ENCODE results near the gene STK40.

The STK40 gene

DNA sequence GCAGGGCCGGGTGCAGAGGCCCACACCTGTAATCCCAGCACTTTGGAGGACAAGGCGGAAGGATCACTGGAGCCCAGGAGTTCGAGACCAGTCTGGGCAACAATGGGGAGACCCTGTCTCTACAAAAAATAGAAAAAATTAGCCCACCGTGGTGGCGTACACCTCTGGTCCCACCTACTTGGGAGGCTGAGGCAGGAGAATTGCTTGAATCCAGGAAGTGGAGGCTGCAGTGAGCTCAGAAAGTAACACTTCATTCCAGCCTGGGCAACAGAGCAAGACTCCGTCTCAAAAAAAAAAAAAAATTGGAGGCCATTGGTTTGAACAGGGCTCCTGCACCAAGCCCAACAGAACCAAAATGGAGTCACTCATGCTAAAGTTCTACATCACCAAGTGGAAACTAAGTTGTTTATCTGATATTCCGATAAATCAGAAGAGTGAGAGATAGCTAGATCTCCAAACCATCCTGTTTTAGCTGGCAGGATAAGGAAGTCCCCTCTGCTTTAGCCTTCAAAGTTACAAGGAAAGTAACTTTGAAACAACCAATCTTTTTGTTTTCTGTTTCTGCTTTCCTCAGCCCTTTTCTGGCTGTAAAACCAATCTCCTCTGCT lies 12.8 kb upstream of the STK40 start:
- no peak for DNase-seq (ENCODE audit: low spot score)

DNA sequence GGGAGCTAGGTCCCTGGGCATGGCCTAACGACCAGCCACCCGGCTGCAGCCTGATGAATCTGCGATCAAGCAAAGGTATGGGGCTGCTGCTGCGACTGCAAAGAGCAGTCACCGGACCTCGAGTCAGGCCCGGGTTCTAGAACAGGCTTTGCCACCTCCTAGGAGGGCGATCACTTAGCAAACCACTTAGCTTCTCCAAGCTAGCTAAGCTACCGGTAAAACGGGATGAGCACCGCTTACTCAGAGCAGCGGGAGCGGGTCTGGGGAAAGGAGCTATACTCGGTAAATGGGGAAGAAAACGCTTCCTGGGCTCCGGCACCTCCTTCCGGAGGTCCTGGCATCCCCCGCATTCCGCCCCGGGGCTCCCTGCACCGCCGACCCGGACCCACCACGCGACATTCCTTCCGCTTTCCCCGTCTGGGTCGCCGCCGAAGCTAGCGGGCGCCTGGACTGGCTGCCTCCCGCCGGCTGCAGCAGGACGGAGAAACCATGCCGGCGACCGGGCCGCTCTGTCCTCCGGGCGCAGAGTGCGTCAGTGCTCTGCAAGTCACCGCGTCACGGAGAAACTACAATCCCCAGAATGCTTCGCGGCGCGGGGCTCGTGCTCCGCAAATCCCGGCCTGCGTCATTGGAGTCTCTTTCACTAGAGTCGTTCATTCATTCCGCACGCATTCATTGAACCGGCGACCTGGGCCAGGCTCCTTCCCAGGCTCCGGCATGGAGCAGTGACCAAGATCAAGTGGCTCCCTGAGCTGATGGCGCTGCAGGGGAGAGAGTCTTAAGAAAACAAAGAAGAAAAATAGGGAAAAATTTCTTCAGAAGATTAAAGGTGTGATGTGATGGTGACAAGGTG lies 11.9 kb upstream of the STK40 start, which contains the start of gene LSM10:
LSM10 (minus strand) TSS at position 531 of the 853 bp plus-strand sequence. CDS start 3,779 bp downstream, outside the sequence.
- peak; percentile 94 for DNase-seq (ENCODE audit: low spot score)

DNA sequence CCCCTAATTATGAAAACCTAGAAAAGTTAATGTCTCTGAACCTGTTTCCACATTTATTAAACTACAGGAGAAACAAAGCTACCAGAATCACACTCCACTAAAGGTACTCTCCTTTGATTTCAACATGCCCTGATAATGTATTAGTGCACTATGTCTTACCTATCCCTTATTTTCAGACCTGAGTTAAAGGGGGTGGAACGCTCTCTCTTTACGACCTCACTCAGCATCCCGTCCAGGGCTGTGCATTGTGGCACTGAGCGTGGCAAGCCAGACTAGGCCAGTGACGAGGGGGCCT lies 11.3 kb upstream of the STK40 start:
- no peak for DNase-seq (ENCODE audit: low spot score)

DNA sequence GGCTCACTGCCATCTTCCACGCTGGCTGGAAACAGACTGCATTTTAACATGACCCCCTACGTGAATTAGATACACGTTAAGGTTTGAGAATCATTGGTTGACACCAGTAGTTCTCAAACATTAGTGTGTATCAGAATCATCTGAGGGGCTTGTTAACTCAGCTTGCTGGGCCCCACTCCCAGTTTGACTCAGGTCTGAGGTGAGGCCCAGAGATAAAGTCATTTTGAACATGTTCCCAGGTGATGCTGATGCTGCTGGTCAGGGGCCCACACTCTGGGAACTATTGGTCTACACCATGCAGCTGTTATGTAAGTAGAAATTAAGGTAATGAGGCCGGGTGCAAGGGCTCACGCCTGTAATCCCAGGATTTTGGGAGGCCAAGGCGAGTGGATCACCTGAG lies 10.6 kb upstream of the STK40 start:
- DNase-seq (ENCODE audit: low spot score) = no peak

DNA sequence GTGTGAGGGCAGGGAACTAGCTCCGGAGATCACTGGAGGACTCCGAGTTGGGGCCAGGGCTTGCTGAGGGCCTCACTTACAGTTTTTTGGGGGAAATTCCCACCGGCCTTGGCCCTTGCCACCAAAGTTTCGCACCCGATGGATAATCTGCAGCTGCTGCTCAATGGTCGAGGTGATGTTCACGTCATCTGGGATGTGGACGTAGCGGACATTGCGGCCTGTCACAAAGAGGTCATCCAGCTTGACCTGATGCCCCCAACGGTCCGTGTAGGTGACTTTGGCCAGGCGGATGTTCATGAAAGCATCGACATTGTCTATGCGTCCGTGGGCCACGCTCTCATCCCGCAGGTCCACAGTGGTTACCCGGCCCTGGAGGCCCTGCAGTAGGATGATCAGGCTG lies 8.0 kb upstream of the STK40 start:
- DNase-seq (ENCODE audit: low spot score) = no peak

DNA sequence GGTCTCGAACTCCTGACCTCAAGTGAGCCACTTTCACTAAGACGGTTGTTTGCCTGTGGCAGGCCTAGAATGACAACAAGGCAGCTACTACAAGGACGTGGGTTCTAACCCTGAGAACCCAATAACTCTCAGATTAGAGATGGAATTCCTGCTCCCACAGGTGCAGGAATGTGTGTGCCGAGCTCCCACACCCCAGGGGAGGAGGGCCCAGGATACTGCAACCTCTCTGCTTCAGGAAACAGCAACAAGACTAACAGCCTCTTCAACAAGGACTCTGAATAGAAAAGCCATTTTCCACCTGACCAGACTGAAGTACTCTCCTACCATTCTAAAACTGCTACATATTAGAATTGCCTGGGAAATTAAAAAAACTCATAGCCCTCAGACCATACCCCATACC lies 7.1 kb upstream of the STK40 start:
- no peak for DNase-seq (ENCODE audit: low spot score)

DNA sequence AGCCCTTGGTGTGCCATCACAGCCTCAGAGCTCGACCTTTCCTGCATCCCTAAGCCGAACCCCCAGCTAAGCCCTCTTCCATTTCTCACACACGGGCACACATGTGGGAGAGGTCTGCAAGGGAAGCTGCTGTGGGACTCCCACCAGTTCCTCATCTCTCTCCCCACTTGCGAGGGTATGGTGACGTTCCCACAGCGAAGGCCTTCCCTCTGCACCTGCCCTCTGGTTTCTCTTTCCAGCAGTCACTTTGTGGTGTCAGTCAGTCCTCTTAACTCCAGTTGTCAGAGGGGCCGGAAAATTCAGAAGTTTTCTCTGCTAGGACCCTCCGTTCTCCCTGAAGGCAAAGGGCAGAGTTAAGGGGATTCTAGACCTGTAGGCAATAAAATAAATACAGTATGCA lies 5.5 kb upstream of the STK40 start:
- DNase-seq (ENCODE audit: low spot score) = no peak

DNA sequence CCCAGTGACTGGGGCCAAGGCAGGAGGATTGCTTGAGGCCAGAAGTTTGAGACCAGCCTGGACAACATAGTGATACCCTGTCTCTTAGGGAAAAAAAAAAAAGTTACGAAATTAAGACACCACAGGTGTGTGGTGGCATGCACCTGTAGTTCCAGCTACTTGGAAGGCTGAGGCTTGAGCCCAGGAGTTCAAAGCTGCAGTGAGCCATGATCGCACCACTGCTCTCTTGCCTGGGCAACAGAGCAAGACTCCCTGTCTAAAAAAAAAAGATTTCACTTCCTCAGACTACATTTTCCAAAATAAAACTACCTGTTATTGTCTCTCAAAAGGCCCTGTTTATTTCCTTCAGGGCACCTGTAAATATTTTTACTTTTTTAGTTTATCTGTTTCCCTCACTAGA lies 4.7 kb upstream of the STK40 start:
- DNase-seq (ENCODE audit: low spot score) = no peak

DNA sequence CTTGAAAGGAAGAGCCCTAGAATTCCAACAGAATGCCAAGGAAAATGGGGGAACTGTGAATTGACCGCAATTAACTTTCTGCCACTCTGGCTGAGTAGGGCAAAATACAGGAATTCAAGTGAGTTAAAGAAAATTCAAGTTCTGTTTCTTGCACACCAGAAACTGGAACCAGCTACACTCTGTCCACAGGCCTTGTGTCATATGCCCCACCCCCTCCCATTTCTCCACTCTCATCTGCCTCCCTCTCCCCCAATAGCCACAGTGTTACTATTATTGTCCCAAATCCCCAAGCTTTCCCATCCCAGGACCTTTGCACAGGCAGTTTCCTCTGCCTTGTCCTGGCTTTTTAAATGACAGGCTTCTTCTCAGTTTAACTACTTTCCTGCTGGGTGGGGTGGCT lies 4.3 kb upstream of the STK40 start:
- no peak for DNase-seq (ENCODE audit: low spot score)

DNA sequence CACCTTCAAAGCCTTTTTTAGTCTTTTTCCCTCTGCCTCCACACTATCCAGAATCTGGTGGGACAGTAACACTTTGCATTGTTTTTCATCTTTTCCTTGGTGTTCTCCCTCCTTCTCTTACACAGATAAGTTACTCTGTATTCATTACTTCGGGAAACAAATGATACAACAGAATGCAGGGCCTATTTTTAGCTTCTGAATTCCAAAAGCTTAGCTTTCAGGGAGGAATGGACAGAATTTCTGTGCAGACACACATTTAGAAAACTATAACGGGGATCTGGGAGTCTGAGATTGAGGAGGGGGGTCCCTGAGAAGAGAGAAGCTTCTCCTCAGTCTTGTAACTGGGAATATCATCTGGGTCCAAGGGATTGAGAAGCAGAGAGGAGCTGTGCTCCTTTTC lies 3.5 kb upstream of the STK40 start:
- DNase-seq (ENCODE audit: low spot score) = no peak

DNA sequence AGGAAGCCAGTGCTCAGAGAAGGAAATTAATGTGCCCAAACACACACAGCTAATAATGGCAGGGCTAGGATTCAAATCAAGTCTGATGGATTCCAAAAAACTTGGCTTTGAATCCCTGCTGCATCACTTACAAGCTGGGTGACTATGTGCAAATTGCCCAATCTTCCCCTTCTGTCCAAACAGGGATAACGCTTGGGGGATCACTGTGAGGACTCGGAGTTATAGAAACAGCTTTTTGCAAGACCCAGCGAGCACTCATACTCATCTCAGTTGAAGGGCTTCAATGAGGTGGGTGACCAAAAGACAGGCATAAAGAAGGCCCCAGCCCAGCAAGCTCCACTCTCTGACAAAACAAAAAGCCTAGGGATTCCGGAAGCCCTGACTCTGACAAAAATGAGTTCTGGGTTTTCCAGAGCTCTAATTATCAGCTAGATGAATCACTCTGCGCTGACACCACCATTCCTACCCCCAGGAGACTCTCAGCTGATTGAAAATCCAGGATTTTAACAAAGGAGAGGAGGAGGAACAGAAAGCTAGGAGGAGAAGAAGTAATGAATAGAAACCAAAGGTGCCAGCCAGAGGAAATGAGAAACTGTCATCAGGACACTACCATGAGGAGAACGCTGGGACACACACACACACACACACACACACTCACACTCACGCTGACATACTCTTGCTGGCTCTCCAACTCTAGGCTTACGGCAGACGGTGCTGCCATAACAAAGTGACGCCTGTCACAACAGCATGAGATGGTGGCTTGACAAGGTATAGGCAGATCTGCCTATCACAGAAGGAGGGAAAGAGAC lies 1.6 kb upstream of the STK40 start:
- no peak for DNase-seq (ENCODE audit: low spot score)

DNA sequence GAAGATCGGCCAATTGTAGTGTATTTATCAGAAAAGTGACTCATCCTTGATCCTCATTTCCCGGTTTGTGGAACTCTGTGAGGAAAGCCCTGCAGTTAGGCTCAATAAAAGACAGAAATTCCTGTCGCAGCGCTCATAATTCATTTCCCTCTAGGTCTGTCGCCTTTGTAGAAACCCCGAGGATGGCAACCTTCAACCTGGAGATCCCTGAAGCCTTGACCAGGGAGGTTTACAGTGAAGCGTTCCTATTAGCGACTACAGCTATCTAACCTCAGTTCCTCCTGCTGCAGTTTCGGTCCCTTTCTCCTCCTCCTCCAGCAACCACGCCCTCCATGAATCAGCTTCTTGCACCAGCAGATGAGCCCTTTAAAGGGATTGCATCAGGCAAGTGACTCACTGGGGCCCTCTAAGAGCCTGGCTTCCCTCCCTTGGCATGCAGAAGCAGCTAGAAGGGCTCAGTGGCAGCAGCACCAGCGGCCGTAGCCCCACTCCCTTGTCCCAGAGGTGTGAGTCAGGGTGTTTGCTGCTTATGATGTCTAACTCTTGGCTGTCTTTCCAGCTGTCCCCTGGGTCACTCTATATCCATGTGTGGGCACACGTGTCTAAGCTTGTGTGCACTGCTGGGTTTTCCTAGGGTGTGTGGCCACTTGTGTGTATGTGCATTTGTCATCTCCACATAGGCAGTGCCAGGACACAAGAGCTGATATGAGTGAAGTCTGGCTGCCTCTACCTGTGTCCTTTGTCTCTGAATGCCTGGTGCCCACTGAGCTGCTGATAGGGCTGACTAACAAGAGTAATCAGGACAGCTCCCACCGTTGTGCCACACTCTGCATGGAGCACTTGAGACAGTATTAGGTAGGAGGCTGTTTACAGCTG lies 779 bp upstream of the STK40 start:
- peak; percentile 100 for DNase-seq (ENCODE audit: low spot score)

DNA sequence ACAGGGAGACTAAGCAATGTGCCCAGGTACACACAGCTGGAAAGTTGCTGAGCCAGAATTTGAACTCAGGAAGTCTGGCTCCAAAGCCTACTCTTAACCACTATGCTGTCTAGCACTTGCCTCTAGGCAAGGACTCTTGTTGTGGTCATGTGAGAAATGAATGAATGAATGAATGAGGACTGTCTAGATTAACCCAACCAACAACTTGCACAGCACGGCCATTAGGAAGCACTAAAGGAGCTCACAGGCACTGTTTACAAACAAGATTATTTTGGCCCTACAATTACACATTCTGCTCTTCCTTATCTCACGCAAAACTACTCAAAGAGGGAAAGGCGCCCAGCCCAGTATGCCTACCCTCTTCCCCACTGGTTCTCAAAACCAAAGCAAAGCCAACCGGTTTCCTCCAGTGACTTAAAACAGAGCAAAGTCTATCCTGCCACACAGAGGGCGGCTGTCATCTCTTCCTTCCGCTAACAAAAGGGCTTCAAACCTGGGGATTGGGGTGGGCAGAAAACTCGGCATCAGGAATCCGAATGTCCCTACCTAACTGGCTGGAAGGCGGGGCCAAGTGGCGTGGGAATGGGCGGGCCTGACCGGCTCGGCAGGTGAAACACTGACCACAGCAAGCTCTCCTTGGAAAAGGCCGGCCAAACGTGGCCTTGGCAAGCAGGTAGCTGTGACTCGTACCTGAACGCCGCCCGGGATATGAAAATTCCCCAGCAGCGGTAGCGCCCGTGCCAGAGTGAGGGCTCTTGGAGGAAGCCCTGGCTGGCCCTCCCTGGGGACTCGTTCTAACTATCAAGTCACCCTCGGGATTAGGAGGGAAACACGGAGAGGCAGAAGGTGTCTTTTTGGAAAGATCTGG lies 948 bp downstream of the STK40 start:
- peak; percentile 65 for DNase-seq (ENCODE audit: low spot score)

DNA sequence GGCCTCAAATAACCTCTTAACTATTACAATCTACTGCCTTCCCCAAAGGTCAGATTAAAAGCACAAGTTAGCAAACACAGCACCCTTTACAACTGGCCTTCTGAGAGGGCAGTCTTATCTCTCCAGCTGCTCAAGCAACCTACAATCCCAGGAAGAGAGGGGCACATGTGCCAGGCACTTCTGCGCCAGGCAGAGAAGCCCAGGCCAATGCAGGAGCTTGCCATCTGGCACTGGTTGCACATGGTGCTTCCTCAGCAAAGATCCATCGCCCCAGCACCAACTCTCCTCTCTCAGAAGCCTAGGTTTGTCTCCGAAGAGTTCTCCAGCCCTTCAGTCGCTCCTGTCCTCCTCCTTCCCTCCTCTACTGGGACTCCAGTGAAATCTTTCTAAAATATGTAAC lies 2.5 kb downstream of the STK40 start:
- DNase-seq (ENCODE audit: low spot score) = no peak

DNA sequence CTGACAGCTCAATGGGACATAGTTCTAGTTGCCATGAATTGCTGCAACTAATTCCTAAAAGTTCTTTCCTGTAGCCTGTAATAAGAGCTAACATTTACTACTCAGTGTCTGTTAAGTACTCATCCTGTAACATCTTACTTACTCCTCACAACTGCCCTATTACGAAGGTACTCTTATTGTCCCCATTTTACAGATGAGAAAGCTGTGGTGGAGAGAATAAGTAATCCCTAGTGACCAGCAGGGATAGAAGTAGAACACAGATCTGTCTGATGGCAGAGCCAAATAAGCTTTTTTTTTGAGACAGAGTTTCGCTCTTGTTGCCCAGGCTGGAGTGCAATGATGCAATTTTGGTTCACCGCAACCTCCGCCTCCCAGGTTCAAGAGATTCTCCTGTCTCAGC lies 3.1 kb downstream of the STK40 start:
- no peak for DNase-seq (ENCODE audit: low spot score)

DNA sequence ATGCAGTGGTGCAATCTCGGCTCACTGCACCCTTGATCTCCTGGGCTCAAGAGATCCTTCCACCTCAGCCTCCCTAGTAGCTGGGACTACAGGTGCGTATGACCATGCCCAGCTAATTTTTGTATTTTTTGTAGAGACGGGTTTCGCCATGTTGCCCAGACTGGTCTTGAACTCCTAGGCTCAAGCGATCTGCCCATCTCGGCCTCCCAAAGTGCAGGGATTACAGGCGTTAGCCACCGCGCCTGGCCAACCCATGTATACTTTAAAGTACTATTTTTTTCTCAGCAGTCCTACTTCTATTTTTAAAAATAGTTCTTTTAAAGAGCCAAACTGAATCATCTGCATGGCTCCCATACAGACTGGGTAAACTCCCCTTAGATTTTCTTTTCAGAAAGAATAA lies 3.5 kb downstream of the STK40 start:
- no peak for DNase-seq (ENCODE audit: low spot score)

DNA sequence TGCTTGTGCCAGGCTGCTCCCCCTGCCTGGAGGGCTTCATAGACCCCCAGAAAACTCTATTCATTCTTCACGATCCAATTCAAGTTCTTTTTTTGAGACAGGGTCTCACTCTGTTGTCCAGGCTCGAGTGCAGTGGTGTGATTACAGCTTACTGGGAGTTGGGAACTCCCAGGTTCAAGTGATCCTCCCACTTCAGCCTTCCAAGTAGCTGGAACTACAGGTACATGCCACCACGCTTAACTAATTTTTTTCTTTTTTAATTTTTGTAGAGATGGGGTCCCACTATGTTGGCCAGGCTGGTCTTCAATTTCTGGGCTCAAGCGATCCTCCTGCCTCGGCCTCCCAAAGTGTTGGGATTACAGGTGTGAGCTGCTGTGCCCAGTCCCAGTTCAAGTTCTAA lies 4.3 kb downstream of the STK40 start:
- no peak for DNase-seq (ENCODE audit: low spot score)

DNA sequence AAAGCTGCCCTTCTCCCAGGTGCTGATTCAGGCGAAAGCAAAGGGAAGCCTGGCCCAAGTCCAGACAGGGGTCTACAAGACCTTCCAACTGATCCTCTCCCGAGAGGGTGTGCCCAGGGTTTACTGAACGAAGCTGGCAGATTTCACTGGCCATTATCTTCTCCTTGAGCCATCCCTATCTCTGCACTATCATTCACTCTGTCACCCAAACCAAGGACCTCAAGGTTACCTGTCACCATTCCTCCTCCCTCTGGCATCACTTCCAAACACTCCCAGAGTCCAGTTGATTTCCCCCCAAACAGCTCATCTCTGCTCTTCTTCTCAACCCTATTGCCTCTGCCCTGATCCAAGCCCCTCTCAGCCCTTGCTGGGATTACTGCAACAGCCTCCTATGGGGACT lies 4.9 kb downstream of the STK40 start:
- DNase-seq (ENCODE audit: low spot score) = no peak

DNA sequence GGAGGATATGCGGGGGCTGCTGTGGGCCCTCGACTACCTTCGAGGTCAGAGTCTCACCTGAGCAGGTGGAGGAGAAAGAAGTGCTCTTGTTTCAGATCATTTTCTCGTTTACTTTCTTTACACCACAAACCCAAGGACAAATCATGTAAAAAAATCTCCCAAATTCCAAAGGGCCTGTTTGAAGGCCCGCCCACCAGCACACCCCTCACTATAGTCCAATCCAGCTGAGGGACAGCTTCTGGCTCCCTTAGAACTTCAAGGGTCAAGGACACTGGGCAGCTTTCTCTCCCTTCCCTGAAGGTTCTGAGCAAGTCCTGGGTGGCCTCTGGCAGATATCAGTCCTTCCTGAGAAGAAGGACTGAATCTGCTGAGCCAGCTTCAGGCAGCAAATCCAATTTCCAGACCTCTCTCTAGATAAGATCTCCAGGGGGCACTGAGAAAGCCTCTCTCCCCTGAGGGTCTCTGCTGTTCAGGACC lies 5.5 kb downstream of the STK40 start:
- no peak for DNase-seq (ENCODE audit: low spot score)

DNA sequence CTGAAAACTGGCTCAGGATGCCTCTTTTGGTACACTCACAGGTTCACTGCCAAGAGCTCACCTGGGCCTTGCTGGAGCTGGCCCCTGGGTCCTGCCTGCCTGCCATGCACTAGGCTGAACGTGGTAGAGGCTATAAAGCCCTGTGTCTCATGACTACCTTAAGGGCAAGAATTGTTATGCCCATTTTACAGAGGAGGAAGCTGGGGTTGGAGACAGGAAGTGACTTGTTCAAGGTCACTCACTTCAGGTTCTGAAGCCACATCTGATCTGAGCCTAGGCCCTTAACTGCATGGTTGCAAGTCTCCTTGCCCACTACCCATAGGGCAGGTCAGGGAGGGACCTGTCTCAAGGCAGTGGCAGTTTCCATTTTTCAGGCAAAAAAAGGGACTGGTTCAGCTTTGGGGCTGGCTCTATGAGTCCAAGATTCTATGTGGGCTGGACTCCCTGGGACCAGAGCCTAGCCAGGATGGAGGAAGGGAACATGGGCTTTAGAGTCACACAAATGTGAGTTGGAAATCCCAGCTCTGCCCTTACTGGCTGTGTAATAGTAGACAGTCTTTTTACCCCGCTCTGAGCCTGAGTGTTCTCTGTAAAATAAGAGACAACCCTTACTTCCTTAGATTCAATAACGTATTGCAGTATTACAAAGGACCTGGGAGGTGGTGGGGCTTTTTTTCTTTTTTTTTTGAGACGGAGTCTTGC lies 7.8 kb downstream of the STK40 start:
- DNase-seq (ENCODE audit: low spot score) = no peak
